ENCODE measurements around the gene PSD. TPM values are rescaled to one million over a fixed set of nuclear protein-coding genes. Genes with fewer than 3 reads are reported as not detected.

PSD gene
- total and polyA plus RNA-seq, 2 donors from 2014 or later: 1.2 to 2.2 TPM

GRCh38 chr10:102408728-102409603 lies 9.6 kb downstream of the PSD start:
- H3K4me1 ChIP-seq (ENCODE audit: control insufficient read depth in 2 of 3, insufficient read depth in 2 of 3, low read depth in 1 of 3, low read length in 3 of 3): peaks cover 0 to 3% (median 0%) of the 10 kb centered on the region in 3 donors
- H3K9me3 ChIP-seq (ENCODE audit: control insufficient read depth in 2 of 3, insufficient read depth in 1 of 3, low read length in 3 of 3): no peaks in the 10 kb centered on the region
- TF ChIP-seq, protein P1, sequence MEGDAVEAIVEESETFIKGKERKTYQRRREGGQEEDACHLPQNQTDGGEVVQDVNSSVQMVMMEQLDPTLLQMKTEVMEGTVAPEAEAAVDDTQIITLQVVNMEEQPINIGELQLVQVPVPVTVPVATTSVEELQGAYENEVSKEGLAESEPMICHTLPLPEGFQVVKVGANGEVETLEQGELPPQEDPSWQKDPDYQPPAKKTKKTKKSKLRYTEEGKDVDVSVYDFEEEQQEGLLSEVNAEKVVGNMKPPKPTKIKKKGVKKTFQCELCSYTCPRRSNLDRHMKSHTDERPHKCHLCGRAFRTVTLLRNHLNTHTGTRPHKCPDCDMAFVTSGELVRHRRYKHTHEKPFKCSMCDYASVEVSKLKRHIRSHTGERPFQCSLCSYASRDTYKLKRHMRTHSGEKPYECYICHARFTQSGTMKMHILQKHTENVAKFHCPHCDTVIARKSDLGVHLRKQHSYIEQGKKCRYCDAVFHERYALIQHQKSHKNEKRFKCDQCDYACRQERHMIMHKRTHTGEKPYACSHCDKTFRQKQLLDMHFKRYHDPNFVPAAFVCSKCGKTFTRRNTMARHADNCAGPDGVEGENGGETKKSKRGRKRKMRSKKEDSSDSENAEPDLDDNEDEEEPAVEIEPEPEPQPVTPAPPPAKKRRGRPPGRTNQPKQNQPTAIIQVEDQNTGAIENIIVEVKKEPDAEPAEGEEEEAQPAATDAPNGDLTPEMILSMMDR (IDR thresholded peaks at IDR 0.05; ENCODE audit: borderline replicate concordance, extremely low read depth, insufficient read depth): no peak
- peaks cover 2% of the 10 kb centered on the region for H3K27me3 ChIP-seq (ENCODE audit: control insufficient read depth, insufficient read depth, low read length)
- FAIRE-seq: no peak
- no peak overlapping the region for H3K27ac ChIP-seq (ENCODE audit: low read depth in 2 of 2, low read length in 2 of 2)
- intact Hi-C loops (cut with DNase I): no loop called here
- peak; percentile 74 to 90 (median 86) for DNase-seq
- no peaks in the 10 kb centered on the region for H3K36me3 ChIP-seq (ENCODE audit: control insufficient read depth in 2 of 3, insufficient read depth in 3 of 3, low read length in 3 of 3)
- H3K9ac ChIP-seq (ENCODE audit: low read length in 3 of 3): no peak overlapping the region
- peak overlapping the region in 2 of 3 donors; percentile 28 to 47 for H3K4me3 ChIP-seq (ENCODE audit: low read length in 3 of 3)

DNA sequence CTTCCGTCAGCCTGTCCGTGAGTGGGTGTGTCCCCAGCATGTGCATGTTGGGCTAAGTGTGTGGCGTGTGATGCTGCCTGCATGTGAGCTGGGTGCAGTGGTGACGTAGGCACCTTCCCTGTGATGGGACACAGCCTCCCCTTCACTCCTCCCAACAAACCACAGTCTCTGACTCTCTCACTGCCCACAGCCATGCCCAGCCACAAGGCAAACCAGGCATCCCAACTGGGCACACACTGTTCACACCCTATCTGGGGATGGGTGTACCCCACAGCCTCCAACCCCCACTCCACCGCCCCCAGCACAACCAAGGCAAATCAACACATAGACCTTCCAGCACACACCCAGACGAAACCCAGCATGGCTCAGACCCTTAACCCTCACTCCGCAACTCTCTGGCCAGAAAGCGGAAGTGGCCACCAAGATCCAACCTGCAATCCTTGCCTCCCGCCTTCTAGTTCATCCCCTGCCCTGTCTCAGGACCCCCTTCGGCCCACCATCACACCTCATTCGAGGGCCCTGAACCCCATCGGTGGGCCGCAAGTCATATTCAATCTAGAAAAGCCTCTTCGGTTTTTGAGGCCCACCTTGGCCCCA lies 10.4 kb downstream of the PSD start:
- Histone ChIP-seq H3K36me3 (ENCODE audit: control insufficient read depth in 2 of 3, insufficient read depth in 3 of 3, low read length in 3 of 3) (no peaks in the 10 kb centered on the region), H3K4me1 (ENCODE audit: control insufficient read depth in 2 of 3, insufficient read depth in 2 of 3, low read depth in 1 of 3, low read length in 3 of 3) (peaks cover 0 to 3% (median 0%) of the 10 kb centered on the region in 3 donors), H3K27me3 (ENCODE audit: control insufficient read depth, insufficient read depth, low read length) (peaks cover 2% of the 10 kb centered on the region), H3K9ac (ENCODE audit: low read length in 3 of 3) (no peak overlapping the region), H3K9me3 (ENCODE audit: control insufficient read depth in 2 of 3, insufficient read depth in 1 of 3, low read length in 3 of 3) (no peaks in the 10 kb centered on the region), H3K27ac (ENCODE audit: low read depth in 2 of 2, low read length in 2 of 2) (no peak overlapping the region), H3K4me3 (ENCODE audit: low read length in 3 of 3) (peak overlapping the region in 1 of 3 donors; percentile 47)
- no peak for FAIRE-seq
- intact Hi-C loops (cut with DNase I): no loop called here
- DNase-seq: peak in 1 of 5 donors; percentile 56
- TF ChIP-seq, protein P1 (IDR thresholded peaks at IDR 0.05; ENCODE audit: borderline replicate concordance, extremely low read depth, insufficient read depth): no peak

- no peaks in the 10 kb centered on the region for H3K9me3 ChIP-seq (ENCODE audit: control insufficient read depth in 2 of 3, insufficient read depth in 1 of 3, low read length in 3 of 3)
- H3K27ac ChIP-seq (ENCODE audit: low read depth in 2 of 2, low read length in 2 of 2): no peak overlapping the region
- FAIRE-seq (no peak), DNase-seq (no peak)
- TF ChIP-seq, protein P1 (IDR thresholded peaks at IDR 0.05; ENCODE audit: borderline replicate concordance, extremely low read depth, insufficient read depth): no peak
- intact Hi-C loops (cut with DNase I): no loop called here
- H3K27me3 ChIP-seq (ENCODE audit: control insufficient read depth, insufficient read depth, low read length): peaks cover 2% of the 10 kb centered on the region
- peaks cover 0 to 3% (median 0%) of the 10 kb centered on the region in 3 donors for H3K4me1 ChIP-seq (ENCODE audit: control insufficient read depth in 2 of 3, insufficient read depth in 2 of 3, low read depth in 1 of 3, low read length in 3 of 3)
- no peak overlapping the region for H3K9ac ChIP-seq (ENCODE audit: low read length in 3 of 3)
- H3K4me3 ChIP-seq (ENCODE audit: low read length in 3 of 3): no peak overlapping the region
- H3K36me3 ChIP-seq (ENCODE audit: control insufficient read depth in 2 of 3, insufficient read depth in 3 of 3, low read length in 3 of 3): no peaks in the 10 kb centered on the region
These were observed 11.0 kb downstream of the PSD start for GRCh38 chr10:102407425-102408130.

Measured in kidney (tissue), 14 donors.